Esophagus squamous epithelium (tissue), 4 donors: Measurements from ENCODE around the gene NFE2.

Source experiments
- CTCF ChIP-seq, 6 experiments: fragments of 450-650 bp in 4 of 6; fragments of 200-600 bp in 2 of 6; sonication (generic) in 2 of 6; IDR thresholded peaks; one replicate each; pipeline ENCODE4 v1.5.1; 2016 to 2019; ENCODE audit warnings: antibody characterized with exemption in 6 of 6, mild to moderate bottlenecking in 4 of 6, moderate library complexity in 4 of 6
- POLR2A ChIP-seq, 4 donors: fragments of 450-650 bp; IDR thresholded peaks; one replicate each; pipeline ENCODE4 v1.6.1; 2017; ENCODE audit warnings: antibody characterized with exemption in 4 of 4, mild to moderate bottlenecking in 4 of 4, moderate library complexity in 3 of 4

DNA sequence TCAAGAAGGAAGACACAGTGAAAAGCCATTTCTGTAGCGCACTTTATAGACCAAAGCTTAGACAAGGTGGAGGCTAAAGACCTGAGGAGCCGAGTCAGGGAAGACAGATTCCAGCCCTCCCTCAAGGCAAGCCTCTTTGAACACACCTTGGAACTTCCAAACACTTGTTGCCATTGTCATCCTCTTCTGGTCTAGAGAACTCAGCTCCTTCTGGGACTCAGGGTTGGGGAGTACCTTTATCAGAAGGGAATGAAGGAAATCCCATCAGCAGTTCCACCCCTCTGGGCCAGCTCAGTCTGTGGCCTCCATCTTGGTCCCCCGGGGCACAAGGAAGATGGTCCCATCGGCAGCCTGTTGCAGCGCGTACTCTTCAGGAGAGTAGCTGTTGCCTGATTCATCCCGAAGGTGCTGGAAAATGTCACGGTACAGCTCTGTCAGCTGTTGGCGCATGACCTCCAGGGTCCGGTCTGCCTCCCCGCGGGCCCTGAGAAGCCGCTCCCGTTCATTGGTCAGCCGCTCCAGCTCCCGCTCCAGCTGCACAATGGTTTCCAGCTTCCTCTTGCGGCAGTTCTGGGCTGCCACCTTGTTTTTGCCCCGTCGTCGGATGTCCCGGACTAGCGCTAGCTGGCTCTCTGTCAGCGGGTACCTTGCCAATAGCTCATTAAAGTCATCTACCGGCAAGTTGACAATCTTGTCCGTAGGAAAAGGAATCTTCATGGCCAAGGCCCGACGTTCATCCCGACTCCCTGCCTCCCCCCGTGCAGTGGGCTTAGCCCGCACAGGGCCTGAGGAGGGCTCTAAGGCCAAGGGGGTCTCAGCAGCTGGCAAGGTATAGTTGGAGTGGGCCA lies 8.5 kb downstream of the NFE2 start:
- TF ChIP-seq CTCF (IDR thresholded peaks at IDR 0.05) (no peak), POLR2A (IDR thresholded peaks at IDR 0.05) (no peak)
